GOT3 (cell line): Measurements from ENCODE around the gene GMPR.

Source experiments
- DNase-seq: peaks from one replicate; lab custom pipeline; 2025; ENCODE audit warnings: mixed read lengths; lab: John Stamatoyannopoulos, UW

GMPR gene

GRCh38 chr6:16272201-16272600 is 33.8 kb downstream of the GMPR start:
- no peak for DNase-seq

- DNase-seq, result no peak
Observed at GRCh38 chr6:16273256-16273655, 34.9 kb downstream of the GMPR start.

DNA sequence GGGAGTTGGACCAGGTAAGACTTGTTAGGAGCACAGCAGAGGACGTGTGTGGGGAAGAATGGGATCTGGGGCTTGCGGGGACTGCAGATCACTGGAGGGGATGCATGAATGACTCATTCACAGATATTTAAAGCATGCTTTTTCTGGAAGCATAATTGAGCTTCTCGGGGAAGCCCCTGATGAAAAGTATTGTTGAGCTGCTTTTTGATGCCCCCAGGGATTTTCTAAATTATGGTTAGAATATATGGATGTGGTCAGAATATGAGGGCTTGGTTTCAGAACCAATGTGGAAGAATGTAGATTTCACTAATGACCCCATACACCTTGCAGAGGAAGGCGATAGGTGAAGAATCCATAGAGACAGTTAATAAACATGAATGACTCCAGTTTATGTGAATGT is 36.1 kb downstream of the GMPR start:
- DNase-seq, result no peak

DNA sequence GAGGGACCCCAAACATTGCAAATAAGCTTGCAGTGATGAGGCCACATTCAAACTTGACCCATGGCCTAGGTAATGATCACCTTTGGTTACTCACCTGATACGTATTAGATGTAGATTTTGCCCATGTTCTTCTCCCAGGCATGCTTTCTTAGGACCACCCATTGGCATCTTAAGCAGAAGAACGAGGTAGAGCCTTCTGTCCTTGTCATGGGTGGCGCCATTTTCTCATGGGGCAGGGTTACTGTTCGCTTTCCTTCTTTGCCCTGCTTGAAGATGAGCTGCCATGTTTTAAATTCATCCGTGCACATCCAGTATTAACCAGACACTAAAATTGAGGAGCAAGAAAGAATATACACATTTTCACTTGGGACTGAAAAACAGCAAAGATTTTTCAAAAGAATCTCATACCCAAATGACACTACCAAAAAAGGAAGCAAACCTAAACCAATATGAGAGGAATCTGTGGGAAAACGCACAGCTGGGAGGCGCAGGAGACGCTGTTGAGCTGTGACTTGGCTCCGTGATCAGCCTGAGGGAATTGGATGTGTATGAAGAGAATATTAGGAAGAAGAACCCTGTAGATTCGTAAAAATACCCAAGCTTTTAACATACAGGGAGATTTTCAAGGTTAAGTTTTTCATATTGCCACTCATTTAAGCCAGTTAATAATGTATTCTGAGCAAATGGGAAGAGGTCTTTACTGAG is 36.6 kb downstream of the GMPR start:
- DNase-seq, result no peak

- no peak for DNase-seq
Observed at GRCh38 chr6:16277101-16277981, 39.0 kb downstream of the GMPR start.

DNA sequence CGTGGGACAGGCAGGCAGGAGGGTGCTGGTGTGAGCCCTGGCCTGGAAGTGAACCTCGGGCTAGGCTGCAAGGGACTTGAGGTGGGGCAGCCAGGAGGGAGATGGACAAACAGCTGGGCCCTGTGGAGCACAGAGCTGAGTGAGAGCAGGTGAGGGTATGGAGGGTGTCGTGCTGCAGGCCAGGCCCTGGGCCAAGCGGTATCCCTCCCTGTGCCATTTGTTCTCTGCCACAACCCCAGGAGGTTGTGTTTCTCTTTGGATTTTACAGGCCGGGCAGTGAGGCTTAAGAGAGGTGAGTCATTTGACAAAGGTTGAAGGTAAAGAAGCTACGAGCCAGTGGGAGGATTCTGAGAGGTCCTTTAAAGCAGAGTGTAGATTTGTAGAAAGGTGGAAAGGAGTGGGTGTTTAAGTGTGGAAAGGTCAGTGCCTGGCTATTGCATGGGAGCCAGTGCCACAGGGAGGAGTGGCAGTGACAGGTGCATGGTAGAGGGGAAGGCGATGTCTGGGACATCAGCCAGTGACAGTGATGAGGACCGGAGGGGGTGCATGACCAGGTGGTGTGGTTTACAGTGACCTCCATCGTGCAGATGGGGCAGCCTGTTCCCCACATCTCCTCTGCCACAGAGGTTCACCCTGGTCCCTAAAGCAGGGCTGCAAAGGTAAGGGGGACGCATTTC is 39.8 kb downstream of the GMPR start:
- DNase-seq, result no peak

DNA sequence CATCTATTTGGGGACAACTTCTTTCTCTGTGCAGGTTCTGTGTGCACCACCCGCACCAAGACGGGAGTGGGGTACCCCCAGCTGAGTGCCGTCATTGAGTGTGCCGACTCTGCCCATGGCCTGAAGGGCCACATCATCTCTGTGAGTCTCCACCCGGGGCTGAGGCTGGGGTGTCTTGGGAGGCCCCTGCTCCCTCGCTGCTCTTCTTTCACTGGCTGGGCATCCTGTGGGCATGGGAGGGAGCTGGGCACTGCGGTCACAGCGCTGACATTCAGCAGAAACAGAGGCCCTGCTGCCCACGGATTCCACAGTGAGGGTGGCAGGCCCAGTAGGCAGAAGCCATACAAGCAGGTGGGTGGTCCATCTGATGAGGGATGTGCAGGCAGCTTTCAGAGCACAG is 40.4 kb downstream of the GMPR start:
- no peak for DNase-seq

DNA sequence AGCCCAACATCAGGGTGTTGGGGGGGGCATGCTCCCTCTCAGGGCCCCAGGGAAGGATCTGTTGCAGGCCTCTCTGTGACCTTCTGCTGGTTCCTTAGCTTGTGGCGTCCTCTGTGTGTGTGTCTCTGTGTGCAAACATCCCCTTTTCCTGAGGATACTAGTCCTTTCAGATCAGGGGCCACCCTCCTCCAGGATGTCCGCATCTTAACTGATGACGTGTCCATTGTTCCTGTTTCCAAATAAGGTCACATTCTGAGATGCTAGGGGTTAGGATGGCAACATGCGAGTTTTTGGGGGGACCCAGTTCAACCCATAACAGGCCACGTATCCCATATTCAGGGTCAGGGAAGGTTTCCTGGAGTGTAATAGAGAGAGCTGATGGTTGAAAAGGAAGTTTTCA is 40.9 kb downstream of the GMPR start:
- DNase-seq, result no peak

DNA sequence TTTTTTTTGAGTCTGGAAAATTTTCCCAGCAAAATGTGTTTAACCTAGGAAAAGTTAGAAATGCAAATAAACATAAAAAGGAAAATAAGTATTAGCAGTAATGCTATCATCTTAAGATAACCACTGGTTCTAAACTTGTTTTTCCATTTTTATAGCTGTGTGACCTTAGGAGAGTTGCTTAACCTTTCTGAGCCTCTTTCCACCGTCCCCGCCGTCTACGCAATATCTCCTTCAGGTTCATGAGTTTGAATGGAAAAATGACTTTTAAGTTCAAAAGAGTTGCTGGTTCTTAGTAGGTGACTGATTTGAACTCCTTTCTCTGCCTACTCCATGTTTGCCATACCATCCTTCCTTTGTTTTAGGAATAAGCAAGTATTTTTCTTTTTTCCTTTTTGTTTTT is 44.0 kb downstream of the GMPR start:
- no peak for DNase-seq

GRCh38 chr6:16284472-16284871 is 46.1 kb downstream of the GMPR start:
- DNase-seq, result no peak

- no peak for DNase-seq
Observed at GRCh38 chr6:16285467-16286150, 47.2 kb downstream of the GMPR start.

GRCh38 chr6:16286151-16286522 is 47.8 kb downstream of the GMPR start:
- no peak for DNase-seq

DNA sequence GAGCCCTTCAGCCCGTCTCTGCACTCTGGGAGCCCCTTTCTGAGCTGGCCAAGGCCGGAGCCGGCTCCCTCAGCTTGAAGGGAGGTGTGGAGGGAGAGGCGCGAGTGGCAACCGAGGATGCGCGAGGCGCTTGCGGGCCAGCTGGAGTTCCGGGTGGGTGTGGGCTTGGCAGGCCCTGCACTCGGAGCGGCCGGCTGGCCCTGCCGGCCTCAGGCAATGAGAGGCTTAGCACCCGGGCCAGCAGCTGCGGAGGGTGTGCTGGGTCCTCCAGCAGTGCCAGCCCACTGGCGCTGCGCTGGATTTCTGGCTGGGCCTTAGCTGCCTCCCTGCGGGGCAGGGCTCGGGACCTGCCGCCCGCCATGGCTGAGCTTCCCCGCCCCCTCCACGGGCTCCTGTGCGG is 49.8 kb downstream of the GMPR start:
- DNase-seq, result no peak

DNA sequence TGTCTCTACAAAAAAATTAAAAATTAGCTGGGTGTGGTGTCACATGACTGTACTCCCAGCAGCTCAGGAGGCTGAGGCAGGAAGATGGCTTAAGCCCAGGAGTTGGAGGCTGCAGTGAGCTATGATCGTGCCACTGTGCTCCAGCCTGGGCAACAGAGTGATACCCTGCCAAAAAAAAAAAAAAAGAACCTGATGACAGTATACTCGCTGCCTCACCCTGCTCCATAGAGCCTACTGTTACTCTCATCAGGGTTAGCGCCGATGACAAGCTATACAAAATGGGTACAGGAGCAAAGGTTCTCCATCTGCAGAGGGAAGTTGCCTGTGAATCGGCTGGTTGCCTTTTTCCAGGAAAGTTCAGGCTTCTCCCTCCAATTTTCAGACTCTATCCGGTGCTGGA is 53.4 kb downstream of the GMPR start:
- no peak for DNase-seq

DNA sequence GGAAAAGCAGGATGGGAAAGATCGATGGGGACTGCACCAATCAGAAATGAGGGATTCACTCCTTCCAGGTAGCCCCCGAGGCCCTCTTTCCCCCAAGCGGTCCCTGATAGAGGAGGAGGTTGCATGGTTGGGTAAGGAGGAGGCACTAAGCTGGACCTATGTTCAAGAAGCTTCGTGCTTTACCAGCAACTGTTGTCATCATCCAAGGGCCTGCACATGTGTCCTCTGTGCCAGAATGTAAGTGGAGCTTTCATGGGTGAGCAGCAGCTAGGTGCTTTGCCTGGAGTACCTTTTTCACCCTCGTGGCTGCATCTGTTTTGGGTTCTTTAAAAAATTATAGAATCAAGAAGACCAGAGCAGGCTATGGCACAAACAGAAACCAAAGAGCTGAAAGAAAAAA is 54.0 kb downstream of the GMPR start:
- DNase-seq, result no peak

GRCh38 chr6:16292942-16293341 is 54.6 kb downstream of the GMPR start:
- DNase-seq, result no peak

GRCh38 chr6:16294371-16294770 is 56.0 kb downstream of the GMPR start:
- DNase-seq, result no peak

GRCh38 chr6:16295060-16295459 is 56.7 kb downstream of the GMPR start:
- no peak for DNase-seq

- DNase-seq, result no peak
Observed at GRCh38 chr6:16295471-16295870, 57.1 kb downstream of the GMPR start.

DNA sequence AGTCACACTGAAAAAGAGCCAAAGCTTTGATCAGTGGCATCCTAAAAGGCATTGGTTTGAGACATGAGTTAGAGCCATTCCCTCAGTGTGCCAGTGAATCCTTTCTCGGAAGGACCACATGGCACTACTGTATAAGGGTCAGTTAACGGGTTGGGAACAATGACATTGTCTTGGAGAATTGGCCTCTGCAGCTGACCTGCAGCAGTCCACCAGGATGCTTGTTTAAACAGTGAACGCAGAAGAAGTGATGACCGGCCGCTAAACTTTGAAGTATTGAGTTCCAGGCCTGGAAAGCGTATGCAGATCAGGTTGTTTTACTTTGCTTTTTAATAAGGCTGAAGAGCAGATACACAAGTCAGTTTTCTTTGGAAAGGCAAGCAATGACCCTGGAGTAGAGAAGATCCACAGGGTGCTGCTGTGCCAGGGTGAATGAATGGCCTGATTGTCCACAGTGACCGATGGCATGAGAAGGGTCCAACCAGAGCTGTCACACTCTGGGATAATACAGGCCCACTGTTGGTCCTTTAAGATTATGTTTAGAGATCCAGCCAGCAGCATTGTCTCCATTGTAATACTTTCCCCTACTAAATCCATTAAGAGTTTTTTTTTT is 57.8 kb downstream of the GMPR start:
- no peak for DNase-seq

- no peak for DNase-seq
Observed at GRCh38 chr6:16299861-16300260, 61.5 kb downstream of the GMPR start.

DNA sequence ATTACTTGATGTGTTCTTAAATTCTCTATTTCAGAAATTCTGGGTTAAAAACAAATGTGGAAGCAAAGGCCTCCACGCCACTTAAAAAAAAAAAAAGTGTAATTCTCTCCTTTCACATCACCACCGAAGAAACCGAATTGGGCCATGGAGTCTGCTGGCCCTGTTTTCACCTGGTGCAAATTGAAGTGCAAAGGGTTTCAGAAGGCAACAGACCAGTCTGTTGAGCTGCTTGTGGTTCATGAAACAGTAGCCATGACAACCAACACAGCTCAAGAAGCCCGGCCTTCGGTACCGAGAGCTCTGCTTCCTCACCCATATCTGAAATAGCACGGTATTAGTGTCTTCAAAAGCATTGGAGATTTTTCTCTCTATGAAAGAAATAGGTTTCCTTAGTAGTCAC is 63.1 kb downstream of the GMPR start:
- DNase-seq, result no peak
